Neural cell (in vitro differentiated cells): Measurements from ENCODE around the gene C2orf68.

Source experiments
- CTCF ChIP-seq: fragments of 450-650 bp; IDR thresholded peaks from 2 replicates; pipeline ENCODE4 v1.5.1; 2014; ENCODE audit warnings: antibody characterized with exemption, mild to moderate bottlenecking, moderate library complexity; ENCODE audit not compliant: poor library complexity, severe bottlenecking
- EP300 ChIP-seq: fragments of 450-650 bp; conservative IDR thresholded peaks from 2 replicates; pipeline ENCODE4 v1.6.1; 2014; ENCODE audit warnings: antibody characterized with exemption, mild to moderate bottlenecking, moderate library complexity; ENCODE audit not compliant: poor library complexity, severe bottlenecking
- POLR2AphosphoS5 ChIP-seq: IDR thresholded peaks from 2 replicates; pipeline ENCODE4 v1.6.1; 2012

- TF ChIP-seq CTCF (no peak), POLR2AphosphoS5 (no peak), EP300 (no peak)
Measured at GRCh38 chr2:85593023-85593422, 18.8 kb downstream of the C2orf68 start.
